Right atrium auricular region (tissue), 2 donors: ENCODE results near the gene HMMR. TPM values are rescaled to one million over a fixed set of nuclear protein-coding genes. Genes with fewer than 3 reads are reported as not detected.
A peak's percentile ranks its signal among the peaks of the same experiment; 100 is the strongest.
"Not testable (repeated sequence)": the region's sequence is repeated elsewhere in the genome, so short reads cannot be mapped to it uniquely, and the experiment has no call there.

Experiments used
- DNase-seq: peaks from one replicate; pipeline ENCODE4 v3.0.0-alpha.2; 2019; ENCODE audit warnings: low spot score
- H3K27ac ChIP-seq, 2 donors: fragments of 200-600 bp; sonication (generic); 1 replicate in 1 of 2; 2 replicates in 1 of 2; pipeline ENCODE4 v1.5.1; 2016 to 2019
- H3K27me3 ChIP-seq, 2 donors: fragments of 200-600 bp; sonication (generic); one replicate each; pipeline versions ENCODE4 v1.5.1 to v1.6.0; 2017 to 2019
- H3K36me3 ChIP-seq: fragments of 200-600 bp; sonication (generic); one replicate; pipeline ENCODE4 v1.5.1; 2016
- H3K4me1 ChIP-seq, 2 donors: fragments of 200-600 bp; sonication (generic); one replicate each; pipeline versions ENCODE4 v1.5.1 to v1.6.0; 2017 to 2019
- H3K4me3 ChIP-seq, 2 donors: fragments of 200-600 bp; sonication (generic); 1 replicate in 1 of 2; 2 replicates in 1 of 2; pipeline ENCODE4 v1.5.1; 2017 to 2019; ENCODE audit warnings: mild to moderate bottlenecking in 1 of 2, moderate library complexity in 1 of 2
- H3K9me3 ChIP-seq, 2 donors: fragments of 200-600 bp; sonication (generic); one replicate each; pipeline ENCODE4 v1.5.1; 2019
- total RNA-seq, 2 donors: library from RNA; depleted of rRNA; stranded (reverse); fragments of >200 nt; gene quantifications; one replicate each; pipeline ENCODE4 v1.1.0, GENCODE V29; 2016
- TF ChIP-seq, protein P1 (sequence below), 2 donors: fragments of 200-600 bp; sonication (generic); IDR thresholded peaks; one replicate each; pipeline ENCODE4 v1.5.1; 2019; ENCODE audit warnings: antibody characterized with exemption in 2 of 2

Gene HMMR
- total RNA-seq, 2 donors from 2014 or later: 0.43 to 2.0 TPM

DNA sequence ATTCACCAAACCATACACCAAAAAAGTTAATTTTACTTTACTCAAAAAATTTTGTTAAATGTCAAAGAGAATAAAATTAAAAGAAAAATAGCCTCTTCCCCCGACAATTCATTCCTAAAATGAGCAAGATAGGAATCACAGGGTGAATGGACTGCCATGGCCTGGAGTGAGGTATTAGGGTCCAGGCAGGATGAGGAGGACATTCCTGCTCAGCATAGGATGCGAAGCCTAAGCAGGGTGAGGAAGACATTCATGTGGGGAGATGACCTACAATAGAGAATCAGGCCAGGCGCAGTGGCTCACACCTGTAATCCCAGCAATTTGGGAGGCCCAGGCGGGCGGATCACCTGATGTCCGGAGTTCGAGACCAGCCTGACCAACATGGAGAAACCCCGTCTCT, 8.9 kb upstream of the HMMR start:
- Histone ChIP-seq H3K4me1 (no peaks in the 10 kb centered on the region), H3K9me3 (no peaks in the 10 kb centered on the region), H3K36me3 (peaks cover 45% of the 10 kb centered on the region), H3K27ac (no peak overlapping the region), H3K27me3 (no peaks in the 10 kb centered on the region), H3K4me3 (no peak overlapping the region)
- TF ChIP-seq, protein P1, sequence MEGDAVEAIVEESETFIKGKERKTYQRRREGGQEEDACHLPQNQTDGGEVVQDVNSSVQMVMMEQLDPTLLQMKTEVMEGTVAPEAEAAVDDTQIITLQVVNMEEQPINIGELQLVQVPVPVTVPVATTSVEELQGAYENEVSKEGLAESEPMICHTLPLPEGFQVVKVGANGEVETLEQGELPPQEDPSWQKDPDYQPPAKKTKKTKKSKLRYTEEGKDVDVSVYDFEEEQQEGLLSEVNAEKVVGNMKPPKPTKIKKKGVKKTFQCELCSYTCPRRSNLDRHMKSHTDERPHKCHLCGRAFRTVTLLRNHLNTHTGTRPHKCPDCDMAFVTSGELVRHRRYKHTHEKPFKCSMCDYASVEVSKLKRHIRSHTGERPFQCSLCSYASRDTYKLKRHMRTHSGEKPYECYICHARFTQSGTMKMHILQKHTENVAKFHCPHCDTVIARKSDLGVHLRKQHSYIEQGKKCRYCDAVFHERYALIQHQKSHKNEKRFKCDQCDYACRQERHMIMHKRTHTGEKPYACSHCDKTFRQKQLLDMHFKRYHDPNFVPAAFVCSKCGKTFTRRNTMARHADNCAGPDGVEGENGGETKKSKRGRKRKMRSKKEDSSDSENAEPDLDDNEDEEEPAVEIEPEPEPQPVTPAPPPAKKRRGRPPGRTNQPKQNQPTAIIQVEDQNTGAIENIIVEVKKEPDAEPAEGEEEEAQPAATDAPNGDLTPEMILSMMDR (IDR thresholded peaks at IDR 0.05): no peak
- no peak for DNase-seq

DNA sequence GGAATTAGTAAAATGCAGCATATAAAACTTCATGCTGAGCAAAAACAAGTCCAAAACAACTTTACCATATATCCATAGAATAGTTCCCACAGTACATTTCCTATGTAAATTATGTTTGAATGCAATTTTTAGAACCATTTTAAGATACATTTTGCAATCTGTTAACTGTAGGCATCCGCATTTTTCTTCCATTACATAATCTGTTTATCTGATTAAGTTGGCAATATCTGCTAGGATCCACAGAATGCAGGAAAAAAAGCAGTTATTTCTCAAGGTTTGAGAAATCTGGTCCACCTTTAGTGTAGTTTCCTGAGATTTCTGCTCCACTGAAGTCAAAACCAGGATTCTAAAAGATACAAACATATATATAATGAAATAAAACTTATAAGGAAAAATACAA, 6.7 kb upstream of the HMMR start:
- peaks cover 29% of the 10 kb centered on the region for H3K36me3 ChIP-seq
- TF ChIP-seq, protein P1 (IDR thresholded peaks at IDR 0.05): no peak

DNA sequence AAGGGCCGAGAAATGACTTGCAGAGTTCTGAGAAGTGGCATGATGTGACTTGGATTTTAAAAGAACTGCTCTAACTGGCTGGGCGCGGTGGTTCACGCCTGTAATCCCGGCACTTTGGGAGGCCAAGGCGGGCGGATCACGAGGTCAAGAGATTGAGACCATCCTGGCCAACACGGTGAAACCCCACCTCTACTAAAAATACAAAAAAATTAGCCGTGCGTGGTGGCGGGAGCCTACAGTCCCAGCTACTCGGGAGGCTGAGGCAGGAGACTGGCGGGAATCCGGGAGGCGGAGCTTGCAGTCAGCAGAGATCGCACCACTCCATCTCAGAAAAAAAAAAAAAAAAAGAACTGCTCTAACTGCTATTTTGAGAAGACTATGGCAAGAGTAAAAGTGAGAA, 5.0 kb upstream of the HMMR start:
- DNase-seq, H3K27me3 ChIP-seq, H3K9me3 ChIP-seq, H3K4me3 ChIP-seq, H3K27ac ChIP-seq: not testable (repeated sequence)
- Histone ChIP-seq H3K4me1 (peaks cover 0 to 18% of the 10 kb centered on the region in 2 donors), H3K36me3 (peaks cover 29% of the 10 kb centered on the region)

More for the DNA sequence above, 6.7 kb upstream of the HMMR start:
- no peak overlapping the region for H3K27ac ChIP-seq
- H3K9me3 ChIP-seq: no peaks in the 10 kb centered on the region
- H3K27me3 ChIP-seq: no peaks in the 10 kb centered on the region
- H3K4me3 ChIP-seq: no peak overlapping the region
- DNase-seq: no peak
- peaks cover 0 to 8% of the 10 kb centered on the region in 2 donors for H3K4me1 ChIP-seq

DNA sequence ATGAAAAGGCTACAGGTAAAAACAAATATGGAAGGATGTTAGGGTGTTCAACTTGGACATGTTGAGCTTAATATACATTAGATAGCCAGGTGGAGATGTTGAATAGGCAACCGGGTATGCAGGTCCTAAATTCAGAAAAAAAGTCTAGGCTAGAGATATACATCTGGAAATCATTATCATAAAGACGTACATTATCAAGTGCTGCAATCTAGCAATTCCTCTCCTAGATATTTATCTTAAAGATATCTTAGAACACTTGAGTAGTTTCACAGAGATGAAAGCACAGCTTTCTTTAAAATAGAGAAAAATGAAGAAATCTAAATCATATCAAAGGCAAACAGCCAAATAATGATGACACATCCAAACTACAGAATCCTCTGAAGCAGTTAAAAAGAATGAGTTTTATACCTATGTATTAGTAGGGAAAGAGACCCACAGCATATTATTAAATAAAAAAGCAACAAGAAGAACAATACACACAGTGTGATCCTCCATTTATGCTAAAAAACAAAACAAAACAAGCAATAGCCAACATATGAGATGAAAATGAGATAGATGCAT, 4.3 kb upstream of the HMMR start:
- Histone ChIP-seq H3K4me3 (no peak overlapping the region), H3K36me3 (peaks cover 23% of the 10 kb centered on the region), H3K27ac (no peak overlapping the region), H3K4me1 (peaks cover 0 to 24% of the 10 kb centered on the region in 2 donors), H3K27me3 (no peaks in the 10 kb centered on the region), H3K9me3 (no peaks in the 10 kb centered on the region)
- TF ChIP-seq, protein P1 (IDR thresholded peaks at IDR 0.05): no peak
- DNase-seq: no peak

DNA sequence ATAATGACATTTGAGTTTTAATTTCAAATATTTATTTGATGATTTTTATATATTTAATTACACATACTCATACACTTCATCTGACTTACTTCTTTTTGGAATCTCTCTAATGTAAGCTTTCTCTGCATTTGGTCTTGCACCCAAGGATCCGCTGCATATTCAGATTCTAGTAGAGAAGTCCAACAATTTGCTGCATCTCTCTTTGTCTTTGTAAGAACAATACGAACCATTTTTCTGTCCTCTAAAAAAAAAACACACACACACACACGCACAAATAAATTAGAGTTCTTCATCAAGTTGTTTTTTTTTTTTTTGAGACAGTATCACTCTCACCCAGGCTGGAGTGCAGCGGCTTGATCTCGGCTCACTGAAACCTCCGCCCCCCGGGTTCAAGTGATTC, 3.6 kb upstream of the HMMR start:
- Histone ChIP-seq H3K36me3 (peaks cover 17% of the 10 kb centered on the region), H3K4me1 (peaks cover 0 to 31% of the 10 kb centered on the region in 2 donors), H3K27me3 (no peaks in the 10 kb centered on the region), H3K9me3 (no peaks in the 10 kb centered on the region), H3K27ac (no peak overlapping the region), H3K4me3 (no peak overlapping the region)
- no peak for DNase-seq
- TF ChIP-seq, protein P1 (IDR thresholded peaks at IDR 0.05): no peak

DNA sequence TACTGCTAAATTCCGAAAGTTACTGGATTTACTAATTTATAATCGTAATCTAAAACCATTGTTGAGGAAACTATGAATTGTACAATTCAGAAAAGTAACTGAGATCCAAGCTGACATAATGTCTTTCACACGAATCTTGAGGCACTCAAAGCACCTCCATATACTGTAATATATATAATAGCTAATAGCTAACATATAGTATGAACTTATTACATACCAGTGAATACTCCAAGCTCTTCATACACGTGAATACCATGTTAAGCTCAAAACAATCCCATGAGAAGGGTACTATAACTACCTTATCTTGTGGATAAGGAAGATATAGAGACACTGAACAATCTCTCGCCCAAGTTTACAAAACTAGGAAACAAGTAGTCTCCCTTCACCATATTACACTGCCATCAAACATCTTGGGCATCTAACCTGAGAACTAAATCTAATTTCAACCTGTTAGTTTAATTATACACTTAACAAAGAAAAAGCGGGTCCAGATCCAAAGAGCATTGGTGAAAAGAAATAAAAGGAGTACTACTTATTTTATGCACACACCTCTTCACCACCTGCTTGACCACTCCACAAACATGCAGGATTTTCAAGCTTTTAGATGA, 1.6 kb upstream of the HMMR start:
- TF ChIP-seq, protein P1 (IDR thresholded peaks at IDR 0.05): no peak
- Histone ChIP-seq H3K4me1 (peaks cover 0 to 35% of the 10 kb centered on the region in 2 donors), H3K4me3 (peak overlapping the region; percentile 65 to 84), H3K27ac (peak overlapping the region; percentile 96), H3K9me3 (no peaks in the 10 kb centered on the region), H3K36me3 (peaks cover 12% of the 10 kb centered on the region), H3K27me3 (no peaks in the 10 kb centered on the region)
- DNase-seq: no peak
